NCI-H345 treated with DMSO at 0.1 percent for 48 hours (cell line): ENCODE results near the gene STEAP2.
A peak's percentile ranks its signal among the peaks of the same experiment; 100 is the strongest.
"Not testable (repeated sequence)": the region's sequence is repeated elsewhere in the genome, so short reads cannot be mapped to it uniquely, and the experiment has no call there.

Source experiments
- DNase-seq: peaks from one replicate; lab custom pipeline; 2025; ENCODE audit not compliant: unreplicated experiment; lab: John Stamatoyannopoulos, UW

STEAP2 gene

DNA sequence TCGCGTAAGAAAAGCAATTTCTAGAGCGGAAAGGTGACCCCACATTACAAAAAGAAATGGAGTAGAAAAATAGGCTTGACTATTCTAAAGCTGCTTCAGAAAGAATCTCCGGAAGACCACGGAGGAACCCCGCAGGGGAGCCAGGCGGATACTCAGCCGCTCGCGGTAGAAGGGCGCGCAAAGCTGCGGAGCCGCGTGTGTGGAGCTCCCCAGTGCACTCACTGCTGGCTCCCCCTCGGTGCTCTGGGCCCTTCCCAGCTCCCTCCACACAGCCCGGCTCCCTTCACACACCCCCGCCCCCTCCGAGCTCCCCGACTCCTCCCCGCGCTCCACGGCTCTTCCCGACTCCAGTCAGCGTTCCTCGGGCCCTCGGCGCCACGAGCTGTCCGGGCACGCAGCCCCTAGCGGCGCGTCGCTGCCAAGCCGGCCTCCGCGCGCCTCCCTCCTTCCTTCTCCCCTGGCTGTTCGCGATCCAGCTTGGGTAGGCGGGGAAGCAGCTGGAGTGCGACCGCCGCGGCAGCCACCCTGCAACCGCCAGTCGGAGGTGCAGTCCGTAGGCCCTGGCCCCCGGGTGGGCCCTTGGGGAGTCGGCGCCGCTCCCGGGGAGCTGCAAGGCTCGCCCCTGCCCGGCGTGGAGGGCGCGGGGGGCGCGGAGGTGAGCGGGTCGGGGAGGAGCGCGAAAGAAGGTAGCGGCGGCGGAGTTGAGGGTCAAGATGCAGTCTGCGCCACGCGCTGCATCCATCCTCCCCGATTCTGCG is at the start of gene STEAP2:
STEAP2 (plus strand) TSS at position 350 of the 758 bp plus-strand sequence. CDS start 13,343 bp downstream, outside the sequence.
- DNase-seq = peak; percentile 7

DNA sequence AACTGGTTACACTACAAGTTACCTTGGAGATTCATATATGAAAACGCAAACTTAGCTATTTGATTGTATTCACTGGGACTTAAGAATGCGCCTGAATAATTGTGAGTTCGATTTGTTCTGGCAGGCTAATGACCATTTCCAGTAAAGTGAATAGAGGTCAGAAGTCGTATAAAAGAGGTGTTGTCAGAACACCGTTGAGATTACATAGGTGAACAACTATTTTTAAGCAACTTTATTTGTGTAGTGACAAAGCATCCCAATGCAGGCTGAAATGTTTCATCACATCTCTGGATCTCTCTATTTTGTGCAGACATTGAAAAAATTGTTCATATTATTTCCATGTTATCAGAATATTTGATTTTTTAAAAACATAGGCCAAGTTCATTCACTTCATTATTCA is 48.0 kb upstream of the STEAP2 start:
- no peak for DNase-seq

DNA sequence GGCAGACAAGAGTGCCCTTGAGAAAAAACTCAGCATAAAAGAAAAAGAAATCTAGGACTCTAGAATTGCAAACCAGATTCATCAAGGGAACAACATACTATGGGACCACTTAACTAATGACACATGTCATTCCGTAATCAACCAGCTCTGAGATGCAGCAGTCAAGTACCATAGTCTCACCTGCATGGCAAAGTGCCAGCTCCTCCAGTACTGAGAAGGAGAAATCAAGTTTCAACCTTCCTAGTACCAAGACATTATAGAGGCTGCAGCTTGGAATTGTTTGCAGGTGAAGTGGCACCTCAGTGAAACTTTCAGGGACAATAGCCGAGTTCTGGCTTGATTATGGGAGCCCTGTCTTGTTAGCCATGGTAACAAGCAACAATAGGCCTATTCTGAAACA is 45.8 kb upstream of the STEAP2 start:
- no peak for DNase-seq

DNA sequence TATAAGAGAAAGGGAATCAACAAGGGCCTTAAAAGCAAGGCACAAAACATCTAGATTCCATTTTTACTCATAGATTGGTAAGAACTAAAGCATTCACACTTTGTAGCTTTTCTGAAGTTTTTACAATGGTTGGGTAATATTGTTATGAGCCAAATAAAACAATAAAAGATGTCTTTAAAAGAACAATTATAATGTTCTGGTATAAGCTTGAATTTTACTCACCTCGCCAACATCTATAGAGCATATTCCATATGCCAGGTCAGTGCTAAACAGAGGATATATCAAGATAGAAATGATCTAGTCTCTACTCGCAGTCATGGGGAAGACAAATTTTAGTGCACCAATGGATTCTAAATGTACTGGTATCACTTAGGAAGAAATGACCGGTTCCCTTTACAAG is 45.4 kb upstream of the STEAP2 start:
- no peak for DNase-seq

GRCh38 chr7:90167361-90167760 is 44.2 kb upstream of the STEAP2 start:
- DNase-seq = no peak

DNA sequence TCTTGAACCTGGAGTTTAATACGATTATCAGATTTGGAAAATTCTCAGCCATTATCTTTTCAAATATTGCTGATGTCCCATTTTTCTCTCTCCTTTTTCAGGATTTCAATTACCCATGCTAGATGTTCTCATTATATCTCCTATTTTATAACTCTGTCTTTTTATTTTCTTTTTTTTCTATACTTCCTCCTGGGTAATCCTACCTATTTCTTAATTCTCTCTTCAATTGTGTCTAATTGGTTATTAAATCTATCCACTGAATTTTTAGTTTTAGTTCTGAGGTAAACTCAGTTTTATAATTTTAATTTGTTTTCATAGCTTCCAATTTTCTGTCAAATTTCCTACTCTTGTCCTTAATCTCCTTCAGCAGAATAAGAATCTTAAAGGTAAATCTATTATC is 41.6 kb upstream of the STEAP2 start:
- DNase-seq = no peak

DNA sequence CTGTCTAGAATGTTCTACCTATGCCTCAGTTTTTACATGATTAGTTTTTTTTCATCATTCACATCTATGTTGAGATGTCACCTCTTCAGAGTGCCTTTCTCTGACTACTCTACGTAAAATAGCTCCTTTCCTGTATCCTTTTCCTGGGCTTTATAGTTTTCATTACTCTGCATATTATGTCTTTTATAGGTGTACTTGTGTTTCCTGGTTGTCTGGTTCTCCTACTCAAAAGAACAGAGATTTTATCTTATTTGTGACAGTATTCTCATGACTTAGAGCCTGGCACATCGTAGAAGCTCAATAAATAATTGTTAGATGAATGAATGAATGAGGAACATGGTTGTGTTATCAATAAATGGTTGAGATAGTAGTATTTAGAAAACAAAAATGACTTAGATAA is 39.4 kb upstream of the STEAP2 start:
- no peak for DNase-seq

DNA sequence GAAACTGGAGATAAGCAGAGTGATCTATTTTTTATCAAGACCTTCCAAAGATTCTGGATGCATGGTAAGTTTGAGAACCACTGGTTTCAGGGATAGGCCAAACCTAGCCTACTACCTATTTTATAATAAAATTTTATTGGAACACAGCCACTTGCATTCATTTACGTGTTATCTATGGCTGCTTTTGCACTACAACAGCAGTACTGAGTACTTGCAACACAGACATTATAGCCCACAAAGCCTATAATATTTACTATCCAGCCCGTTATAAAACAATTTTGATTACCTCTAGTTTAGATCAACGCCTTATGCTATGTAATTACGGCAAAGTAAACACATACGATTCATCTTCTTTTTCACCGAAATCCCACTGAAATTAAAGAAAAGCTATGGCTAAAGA is 38.9 kb upstream of the STEAP2 start:
- no peak for DNase-seq

DNA sequence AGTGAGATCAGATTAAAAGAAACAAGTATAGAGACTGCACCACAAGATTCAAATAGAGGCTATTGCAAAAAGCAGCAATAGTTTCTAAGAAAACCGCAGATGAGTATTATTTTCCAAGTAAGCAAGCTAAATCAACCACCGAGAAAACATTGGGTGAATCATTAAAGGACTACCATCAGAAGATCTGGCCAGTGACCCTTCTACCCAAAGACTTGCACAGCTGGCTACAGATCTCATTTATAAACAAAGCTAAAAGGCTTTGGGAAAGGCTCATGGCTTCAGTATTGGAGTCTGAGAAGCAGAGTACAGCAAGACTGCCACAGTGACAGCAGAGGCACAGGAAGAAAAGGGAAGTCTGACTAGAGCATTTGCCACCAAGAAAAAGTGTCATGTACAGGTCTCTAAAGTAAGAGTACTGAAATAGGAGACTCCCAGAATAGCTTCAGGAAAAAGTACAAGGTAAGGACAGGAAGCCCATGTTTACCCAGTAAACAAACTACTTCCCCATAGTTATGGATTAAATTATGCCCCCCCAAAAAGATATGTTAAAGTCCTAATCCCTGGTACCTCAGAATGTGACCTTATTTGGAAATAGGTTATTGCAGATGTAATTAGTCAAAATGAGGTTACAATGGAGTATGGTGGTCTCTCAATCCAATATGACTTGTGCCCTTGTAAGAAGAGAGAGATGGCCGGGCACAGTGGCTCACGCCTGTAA is 38.3 kb upstream of the STEAP2 start:
- DNase-seq = no peak

GRCh38 chr7:90175667-90176066 is 35.9 kb upstream of the STEAP2 start:
- no peak for DNase-seq

DNA sequence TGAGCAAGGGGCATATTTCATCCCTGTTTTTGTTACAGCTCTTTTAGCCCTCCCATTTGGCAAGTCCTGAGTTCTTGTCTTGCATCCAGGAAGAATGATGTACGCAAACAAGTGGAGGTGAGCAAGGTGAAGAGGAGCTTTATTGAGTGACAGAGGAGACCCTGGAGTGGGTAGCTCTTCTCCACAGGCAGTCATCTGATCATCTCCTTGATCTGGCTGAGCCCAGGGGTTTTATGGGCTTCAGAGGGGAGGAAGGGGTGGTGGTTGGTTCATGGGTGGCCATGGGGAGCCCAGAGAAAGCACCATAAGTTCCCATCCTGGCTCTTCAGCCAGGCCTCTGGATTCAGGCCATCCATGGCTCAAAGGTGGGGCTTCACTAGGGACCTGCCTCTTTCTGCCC is 35.3 kb upstream of the STEAP2 start:
- no peak for DNase-seq

DNA sequence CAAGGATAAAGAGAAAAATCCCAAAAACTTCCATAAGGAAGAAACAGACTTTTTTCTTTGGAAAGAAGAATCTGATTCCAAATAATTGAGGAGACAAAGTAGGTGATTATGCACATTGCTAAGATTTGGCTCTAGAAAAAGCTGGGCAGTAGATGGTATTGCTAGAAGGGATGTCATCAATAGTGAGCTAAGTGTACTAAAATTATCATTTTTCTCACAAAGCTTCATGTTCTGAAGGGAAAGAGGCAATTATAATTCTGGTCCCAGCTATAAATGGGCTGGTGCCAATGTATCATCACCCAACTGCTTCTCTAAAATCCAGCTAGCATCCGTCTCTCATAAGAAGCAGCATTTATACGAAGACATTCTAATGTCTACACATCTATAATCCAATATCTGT is 33.4 kb upstream of the STEAP2 start:
- DNase-seq = no peak

DNA sequence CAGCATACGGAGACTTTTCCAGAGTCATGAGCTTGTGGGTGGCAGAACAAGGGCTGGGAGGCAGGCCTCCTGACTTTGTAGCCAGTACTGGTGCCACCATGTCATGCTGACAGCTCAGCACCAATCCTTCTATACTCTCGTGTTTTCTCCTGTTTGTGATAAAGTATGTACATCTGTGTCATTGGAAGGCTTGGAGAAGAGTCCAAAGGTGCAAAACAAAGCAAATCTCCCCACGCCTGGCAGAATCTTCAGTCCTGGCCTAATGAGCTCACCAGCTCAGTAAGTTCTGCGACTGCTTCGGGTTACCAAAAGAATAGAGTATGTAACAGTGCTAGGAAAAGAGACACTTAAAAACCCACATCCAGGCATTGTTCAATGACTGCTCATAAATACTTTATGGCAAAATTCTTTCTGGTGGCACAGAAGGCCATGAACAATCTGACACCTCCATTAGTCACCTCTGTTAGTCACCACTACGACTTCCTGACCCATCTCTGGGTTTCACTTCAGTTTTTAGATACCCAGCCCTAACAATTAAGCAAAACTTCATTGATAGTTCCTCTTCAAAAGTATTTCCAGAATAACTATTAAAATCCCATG is 32.8 kb upstream of the STEAP2 start:
- DNase-seq = no peak

GRCh38 chr7:90180011-90180585 is 31.4 kb upstream of the STEAP2 start:
- no peak for DNase-seq

- no peak for DNase-seq
These were observed 30.9 kb upstream of the STEAP2 start for GRCh38 chr7:90180649-90181048.

- DNase-seq = no peak
These were observed 30.1 kb upstream of the STEAP2 start for GRCh38 chr7:90181485-90181884.

DNA sequence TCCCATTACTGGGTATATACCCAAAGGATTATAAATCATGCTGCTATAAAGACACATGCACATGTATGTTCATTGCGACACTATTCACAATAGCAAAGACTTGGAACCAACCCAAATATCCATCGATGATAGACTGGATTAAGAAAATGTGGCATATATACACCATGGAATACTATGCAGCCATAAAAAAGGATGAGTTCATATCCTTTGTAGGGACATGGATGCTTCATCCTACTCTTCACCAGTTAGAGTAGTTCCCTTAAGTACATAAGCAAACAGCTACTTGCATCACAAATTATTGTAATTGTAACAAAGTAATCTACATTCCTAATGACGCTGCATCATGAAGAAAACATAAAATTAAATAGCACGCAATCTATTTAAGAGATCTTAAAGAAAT is 25.2 kb upstream of the STEAP2 start:
- not testable (repeated sequence) for DNase-seq

DNA sequence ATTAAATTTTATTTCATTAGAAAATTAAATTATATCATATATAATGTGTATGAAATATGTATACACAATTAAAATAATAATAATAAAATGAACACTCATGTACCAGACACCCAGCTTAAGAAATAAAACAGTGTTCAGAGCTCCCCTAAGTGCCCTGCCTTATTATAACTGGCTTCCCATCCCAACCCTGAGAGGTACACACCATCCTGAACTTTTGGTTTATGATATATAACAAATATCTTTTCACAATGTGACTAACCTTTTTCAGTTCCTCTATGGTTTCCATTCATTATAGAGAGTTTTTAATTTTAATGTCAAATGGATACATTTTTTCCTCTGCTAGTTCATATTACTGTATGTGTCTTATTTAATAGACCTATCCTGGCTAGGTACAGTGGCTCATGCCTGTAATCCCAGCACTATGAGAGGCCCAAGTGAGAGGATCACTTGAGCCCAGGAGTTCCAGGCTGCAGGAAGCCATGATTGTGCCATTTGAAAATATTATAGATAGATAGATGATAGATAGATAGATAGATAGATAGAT is 24.0 kb upstream of the STEAP2 start:
- DNase-seq = no peak

- no peak for DNase-seq
These were observed 23.3 kb upstream of the STEAP2 start for GRCh38 chr7:90188281-90188680.

- no peak for DNase-seq
These were observed 20.5 kb upstream of the STEAP2 start for GRCh38 chr7:90190995-90191394.

- DNase-seq = no peak
These were observed 19.9 kb upstream of the STEAP2 start for GRCh38 chr7:90191648-90192047.
